PC-9 (cell line): ENCODE data around the gene APEH. TPM values are rescaled to one million over a fixed set of nuclear protein-coding genes. Genes with fewer than 3 reads are reported as not detected.
"Not testable (repeated sequence)": the region's sequence is repeated elsewhere in the genome, so short reads cannot be mapped to it uniquely, and the experiment has no call there.

Experiments
- BruUV-seq: library from RNA; stranded (reverse); fragments of 400-500 nt; replicated peaks from 2 replicates; lab custom pipeline; 2021; lab: Mats Ljungman, UMichigan
- CTCF ChIA-PET: fragments of 300-600 bp; sonication (Branson Sonifier 250); formaldehyde crosslinking; loops from one replicate; lab custom pipeline; 2022; ENCODE audit warnings: antibody characterized with exemption; lab: Charles Lee
- POLR2A ChIA-PET: fragments of 300-600 bp; sonication (Branson Sonifier 250); formaldehyde crosslinking; loops from one replicate; lab custom pipeline; 2022; ENCODE audit warnings: antibody characterized with exemption; ENCODE audit not compliant: unreplicated experiment; lab: Charles Lee
- DNase-seq, 2 experiments: peaks; one replicate each; pipeline versions ENCODE4 v3.0.0 to v3.0.0-alpha.2; 2015 to 2022; ENCODE audit warnings: mixed read lengths in 1 of 2
- H2AFZ ChIP-seq: fragments of 200-600 bp; sonication (generic); 2 replicates; pipeline ENCODE4 v1.8.1; 2017; ENCODE audit warnings: antibody characterized with exemption
- H3F3A ChIP-seq: fragments of 200-600 bp; sonication (generic); 2 replicates; pipeline ENCODE4 v1.8.1; 2017; ENCODE audit warnings: antibody characterized with exemption, mild to moderate bottlenecking, low read depth; ENCODE audit not compliant: insufficient read depth
- H3K27ac ChIP-seq: fragments of 200-600 bp; sonication (generic); 2 replicates; pipeline ENCODE4 v1.6.1; 2016; ENCODE audit warnings: mixed run types
- H3K27me3 ChIP-seq: fragments of 200-600 bp; sonication (generic); 2 replicates; pipeline ENCODE4 v1.6.1; 2016; ENCODE audit warnings: low read depth, mixed run types; ENCODE audit not compliant: insufficient read depth
- H3K36me3 ChIP-seq: fragments of 200-600 bp; sonication (generic); 2 replicates; pipeline ENCODE4 v1.6.1; 2016; ENCODE audit warnings: low read depth, mixed run types
- H3K4me1 ChIP-seq: fragments of 200-600 bp; sonication (generic); replicated peaks from 2 replicates; pipeline ENCODE4 v1.6.1; 2016; ENCODE audit warnings: mixed run types; ENCODE audit not compliant: insufficient read depth
- H3K4me2 ChIP-seq: fragments of 200-600 bp; sonication (generic); 2 replicates; pipeline ENCODE4 v1.6.1; 2017; ENCODE audit warnings: mixed run types
- H3K4me3 ChIP-seq: fragments of 200-600 bp; sonication (generic); 2 replicates; pipeline ENCODE4 v1.6.1; 2016; ENCODE audit warnings: mixed run types
- H3K79me2 ChIP-seq: fragments of 200-600 bp; sonication (generic); 2 replicates; pipeline ENCODE4 v1.6.1; 2017; ENCODE audit warnings: low read depth, mixed run types
- H3K9me2 ChIP-seq: fragments of 200-600 bp; sonication (generic); 2 replicates; pipeline ENCODE4 v1.8.1; 2017; ENCODE audit warnings: mild to moderate bottlenecking; ENCODE audit not compliant: insufficient read depth
- H3K9me3 ChIP-seq: fragments of 200-600 bp; sonication (generic); 2 replicates; pipeline ENCODE4 v1.8.1; 2016; ENCODE audit warnings: low read depth; ENCODE audit not compliant: insufficient read depth
- H4K20me1 ChIP-seq: fragments of 200-600 bp; sonication (generic); 2 replicates; pipeline ENCODE4 v1.8.1; 2017; ENCODE audit not compliant: insufficient read depth
- EZH2 ChIP-seq: fragments of 200-600 bp; sonication (generic); IDR thresholded peaks from 2 replicates; pipeline ENCODE4 v1.8.0; 2017; ENCODE audit warnings: antibody characterized with exemption, low read depth
- intact Hi-C: fragments of 100-400 bp; cut with micrococcal nuclease; formaldehyde crosslinking; loops from one replicate; pipeline ENCODE4 v1.10.0; 2022; ENCODE audit not compliant: unreplicated experiment
- total RNA-seq: library from RNA; stranded (reverse); gene quantifications from 2 replicates; pipeline ENCODE4 v1.2.3, GENCODE V29; 2021
- TF ChIP-seq, protein P1 (sequence below): fragments of 200-600 bp; sonication (generic); conservative IDR thresholded peaks from 2 replicates; pipeline ENCODE4 v1.6.1; 2017; ENCODE audit warnings: mixed run types, antibody characterized with exemption, mild to moderate bottlenecking, moderate library complexity

The APEH gene
- total RNA-seq, 1 experiment from 2014 or later = 131 TPM

DNA sequence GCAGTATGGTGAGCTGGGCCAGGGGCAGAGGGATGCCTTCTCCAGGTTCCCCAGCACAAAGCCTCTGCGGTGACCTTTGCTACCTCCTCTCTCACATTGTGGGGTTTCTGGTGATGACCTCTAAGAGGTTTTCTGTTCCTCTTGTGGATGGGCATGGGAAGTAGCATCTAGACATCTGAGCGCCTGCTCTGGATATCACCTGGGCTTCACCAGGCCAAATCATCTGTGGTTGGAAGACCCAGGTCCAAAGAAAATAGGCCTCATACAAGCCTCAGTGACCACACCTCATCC is 7.0 kb downstream of the APEH start:
- no peak overlapping the region for H3K4me3 ChIP-seq
- no peaks in the 10 kb centered on the region for H3K4me1 ChIP-seq
- no peak overlapping the region for H3K4me2 ChIP-seq
- no peak for DNase-seq
- no peak for TF ChIP-seq EZH2
- TF ChIP-seq, protein P1, sequence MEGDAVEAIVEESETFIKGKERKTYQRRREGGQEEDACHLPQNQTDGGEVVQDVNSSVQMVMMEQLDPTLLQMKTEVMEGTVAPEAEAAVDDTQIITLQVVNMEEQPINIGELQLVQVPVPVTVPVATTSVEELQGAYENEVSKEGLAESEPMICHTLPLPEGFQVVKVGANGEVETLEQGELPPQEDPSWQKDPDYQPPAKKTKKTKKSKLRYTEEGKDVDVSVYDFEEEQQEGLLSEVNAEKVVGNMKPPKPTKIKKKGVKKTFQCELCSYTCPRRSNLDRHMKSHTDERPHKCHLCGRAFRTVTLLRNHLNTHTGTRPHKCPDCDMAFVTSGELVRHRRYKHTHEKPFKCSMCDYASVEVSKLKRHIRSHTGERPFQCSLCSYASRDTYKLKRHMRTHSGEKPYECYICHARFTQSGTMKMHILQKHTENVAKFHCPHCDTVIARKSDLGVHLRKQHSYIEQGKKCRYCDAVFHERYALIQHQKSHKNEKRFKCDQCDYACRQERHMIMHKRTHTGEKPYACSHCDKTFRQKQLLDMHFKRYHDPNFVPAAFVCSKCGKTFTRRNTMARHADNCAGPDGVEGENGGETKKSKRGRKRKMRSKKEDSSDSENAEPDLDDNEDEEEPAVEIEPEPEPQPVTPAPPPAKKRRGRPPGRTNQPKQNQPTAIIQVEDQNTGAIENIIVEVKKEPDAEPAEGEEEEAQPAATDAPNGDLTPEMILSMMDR = no peak
- ChIA-PET POLR2A (no interaction called here), CTCF (no interaction called here)
- no peaks in the 10 kb centered on the region for H3F3A ChIP-seq
- no peaks in the 10 kb centered on the region for H3K79me2 ChIP-seq
- H3K9me3 ChIP-seq = no peaks in the 10 kb centered on the region
- intact Hi-C loops = no loop called here
- no peaks in the 10 kb centered on the region for H3K9me2 ChIP-seq
- H3K36me3 ChIP-seq = no peaks in the 10 kb centered on the region; the same call in 1 of the 2 replicates
- BruUV-seq = no TSS peak
- no peak overlapping the region for H2AFZ ChIP-seq
- H3K27me3 ChIP-seq = no peaks in the 10 kb centered on the region
- H4K20me1 ChIP-seq = no peaks in the 10 kb centered on the region
- H3K27ac ChIP-seq = no peak overlapping the region

DNA sequence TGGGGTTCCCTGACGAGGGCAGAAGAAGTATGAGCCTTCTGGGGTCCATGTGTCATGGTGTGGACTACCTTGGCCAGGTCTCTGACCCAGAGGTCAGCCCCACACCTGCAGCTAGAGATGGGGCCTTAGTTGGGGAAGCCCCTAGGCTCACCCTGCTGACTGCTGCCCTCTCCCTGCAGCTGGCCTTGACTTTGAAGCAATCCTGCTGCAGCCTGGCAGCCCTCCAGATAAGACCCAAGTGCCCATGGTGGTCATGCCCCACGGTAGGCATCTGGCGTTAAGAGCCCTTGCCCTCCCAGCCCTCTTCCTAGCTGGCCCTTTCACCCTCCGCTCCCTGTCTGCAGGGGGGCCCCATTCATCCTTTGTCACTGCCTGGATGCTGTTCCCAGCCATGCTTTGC is 7.4 kb downstream of the APEH start:
- Histone ChIP-seq H3K27me3 (no peaks in the 10 kb centered on the region), H3K27ac (no peak overlapping the region), H3K4me1 (no peaks in the 10 kb centered on the region), H3K9me2 (no peaks in the 10 kb centered on the region), H3K9me3 (no peaks in the 10 kb centered on the region), H4K20me1 (no peaks in the 10 kb centered on the region), H3K79me2 (no peaks in the 10 kb centered on the region), H3K4me3 (no peak overlapping the region), H3K4me2 (no peak overlapping the region), H3F3A (no peaks in the 10 kb centered on the region), H3K36me3 (no peaks in the 10 kb centered on the region), H2AFZ (no peak overlapping the region)
- intact Hi-C loops = no loop called here
- TF ChIP-seq, protein P1 = no peak
- TF ChIP-seq EZH2 = no peak
- no TSS peak for BruUV-seq
- POLR2A ChIA-PET = no interaction called here
- CTCF ChIA-PET = no interaction called here
- no peak for DNase-seq

DNA sequence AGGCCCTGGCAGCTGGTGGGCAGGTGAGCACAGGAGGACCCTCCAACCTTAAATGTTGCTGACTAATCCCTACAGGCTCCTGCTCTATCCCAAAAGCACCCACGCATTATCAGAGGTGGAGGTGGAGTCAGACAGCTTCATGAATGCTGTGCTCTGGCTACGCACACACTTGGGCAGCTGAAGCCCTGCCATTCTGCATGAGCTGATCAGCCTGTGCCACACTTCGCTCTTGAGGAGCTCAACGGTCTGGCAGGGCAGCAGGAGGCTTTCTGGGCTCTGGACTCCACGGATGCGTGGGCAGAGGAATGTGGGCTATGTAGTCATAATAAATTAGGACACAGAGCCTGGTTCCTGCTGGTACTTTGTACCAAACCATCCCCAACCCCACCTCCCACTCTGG is 9.0 kb downstream of the APEH start:
- intact Hi-C loops = no loop called here
- no peak overlapping the region for H3K27ac ChIP-seq
- TF ChIP-seq EZH2 = no peak
- TF ChIP-seq, protein P1 = no peak
- CTCF ChIA-PET = no interaction called here
- H3K79me2 ChIP-seq = no peaks in the 10 kb centered on the region
- no peak overlapping the region for H3K4me3 ChIP-seq
- BruUV-seq = no TSS peak
- no peak overlapping the region for H3K4me2 ChIP-seq
- H3K36me3 ChIP-seq = no peaks in the 10 kb centered on the region
- H3K27me3 ChIP-seq = no peaks in the 10 kb centered on the region
- no peaks in the 10 kb centered on the region for H3K9me3 ChIP-seq
- no peak overlapping the region for H2AFZ ChIP-seq
- no peak for DNase-seq
- H4K20me1 ChIP-seq = no peaks in the 10 kb centered on the region
- H3K4me1 ChIP-seq = no peaks in the 10 kb centered on the region
- POLR2A ChIA-PET = no interaction called here
- no peaks in the 10 kb centered on the region for H3F3A ChIP-seq
- no peaks in the 10 kb centered on the region for H3K9me2 ChIP-seq

DNA sequence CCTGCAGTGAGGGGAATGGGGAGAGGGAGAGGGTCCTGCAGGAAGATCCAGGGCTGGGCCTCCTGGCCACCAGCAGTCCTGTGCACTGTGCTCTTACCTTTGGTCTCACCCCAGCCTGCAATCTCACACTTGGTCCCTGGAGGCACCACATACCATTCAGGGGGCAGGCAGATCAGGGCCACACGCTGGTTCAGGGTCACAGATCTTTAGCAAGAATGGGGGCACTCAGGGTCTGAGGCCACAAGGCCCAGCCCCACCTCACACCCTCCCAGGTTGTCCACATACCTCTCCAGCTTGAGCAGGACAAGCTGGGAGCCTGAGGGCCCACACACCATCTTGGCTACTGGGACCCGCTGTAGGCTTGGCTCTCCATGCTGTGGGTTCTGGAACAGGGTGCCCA is 10.3 kb downstream of the APEH start:
- CTCF ChIA-PET = not testable (repeated sequence)

DNA sequence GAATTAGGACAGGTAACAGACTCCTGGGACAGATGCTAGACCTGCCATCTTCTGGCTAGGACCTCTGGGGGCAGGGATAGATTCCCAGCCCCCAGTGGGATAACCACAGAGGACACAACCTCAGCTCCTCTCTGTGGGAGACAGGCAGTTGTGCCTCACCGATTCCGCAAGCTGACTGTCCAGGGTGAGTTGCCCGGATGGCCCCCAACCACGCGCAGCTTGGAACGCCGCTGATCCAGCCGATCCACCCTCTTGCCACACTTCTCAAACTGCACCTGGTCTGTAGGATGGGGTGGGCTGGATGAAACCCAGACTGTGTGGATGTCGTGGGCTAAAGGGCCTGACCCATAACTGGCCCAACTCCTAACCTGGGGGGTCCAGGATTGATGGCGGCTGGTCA is 11.0 kb downstream of the APEH start:
- H3K27me3 ChIP-seq, H3K79me2 ChIP-seq, H3K27ac ChIP-seq, H3K9me3 ChIP-seq, H4K20me1 ChIP-seq, H3F3A ChIP-seq, H2AFZ ChIP-seq, H3K4me3 ChIP-seq, H3K36me3 ChIP-seq, intact Hi-C loops, POLR2A ChIA-PET, H3K9me2 ChIP-seq, DNase-seq, H3K4me1 ChIP-seq, BruUV-seq, CTCF ChIA-PET, H3K4me2 ChIP-seq: not testable (repeated sequence)

More for the DNA sequence above, 10.3 kb downstream of the APEH start:
- H3K4me1 ChIP-seq, intact Hi-C loops, DNase-seq, H3K4me2 ChIP-seq, H3K79me2 ChIP-seq, H3F3A ChIP-seq, H3K4me3 ChIP-seq, H3K36me3 ChIP-seq, H3K27me3 ChIP-seq, H3K27ac ChIP-seq, H2AFZ ChIP-seq, H3K9me2 ChIP-seq, H4K20me1 ChIP-seq, POLR2A ChIA-PET, H3K9me3 ChIP-seq, BruUV-seq: not testable (repeated sequence)
